Neural cell (in vitro differentiated cells): ENCODE data around the gene GPSM1. TPM values are rescaled to one million over a fixed set of nuclear protein-coding genes. Genes with fewer than 3 reads are reported as not detected.

Source experiments
- H2AFZ ChIP-seq: fragments of 200-600, 300-800 bp; sonication (generic), shearing (Covaris generic); 2 replicates; pipeline ENCODE4 v1.6.0; 2014; ENCODE audit warnings: low read depth, mild to moderate bottlenecking, antibody characterized with exemption, low read length, moderate library complexity
- H3F3A ChIP-seq: fragments of 200-600 bp; shearing (Covaris generic); 2 replicates; pipeline ENCODE4 v1.6.1; 2016; ENCODE audit warnings: mild to moderate bottlenecking, moderate library complexity, mixed read lengths, antibody characterized with exemption, low read length; ENCODE audit not compliant: insufficient read depth, poor library complexity, severe bottlenecking
- H3K27ac ChIP-seq: fragments of 200-600, 300-800 bp; sonication (generic), shearing (Covaris generic); 2 replicates; pipeline ENCODE4 v1.5.1; 2014; ENCODE audit warnings: mild to moderate bottlenecking, low read length, moderate library complexity
- H3K27me3 ChIP-seq: fragments of 300-800, 200-600 bp; sonication (generic), shearing (Covaris generic); 2 replicates; pipeline ENCODE4 v1.6.0; 2014; ENCODE audit warnings: mild to moderate bottlenecking, low read depth, low read length, moderate library complexity; ENCODE audit not compliant: insufficient read depth
- H3K36me3 ChIP-seq: fragments of 300-800, 200-600 bp; sonication (generic), shearing (Covaris generic); 2 replicates; pipeline ENCODE4 v1.5.1; 2014; ENCODE audit warnings: mild to moderate bottlenecking, antibody characterized with exemption, low read length, moderate library complexity; ENCODE audit not compliant: insufficient read depth
- H3K4me2 ChIP-seq: fragments of 300-800, 200-600 bp; sonication (generic), shearing (Covaris generic); 2 replicates; pipeline ENCODE4 v1.6.0; 2014; ENCODE audit warnings: mild to moderate bottlenecking, low read length
- H3K4me3 ChIP-seq: fragments of 300-800, 200-600 bp; sonication (generic), shearing (Covaris generic); 2 replicates; pipeline ENCODE4 v1.5.1; 2014; ENCODE audit warnings: mild to moderate bottlenecking, low read length, moderate library complexity
- H3K79me2 ChIP-seq: fragments of 200-600 bp; shearing (Covaris generic); replicated peaks from 2 replicates; pipeline ENCODE4 v1.6.0; 2014; ENCODE audit warnings: mild to moderate bottlenecking, low read length, moderate library complexity; ENCODE audit not compliant: insufficient read depth
- H3K9ac ChIP-seq: fragments of 300-800, 200-600 bp; sonication (generic), shearing (Covaris generic); 2 replicates; pipeline ENCODE4 v1.6.1; 2016; ENCODE audit warnings: mild to moderate bottlenecking, low read length, mixed read lengths
- H3K9me2 ChIP-seq: fragments of 200-600 bp; shearing (Covaris generic); 2 replicates; pipeline ENCODE4 v1.6.1; 2016; ENCODE audit warnings: mild to moderate bottlenecking, low read length, mixed read lengths; ENCODE audit not compliant: insufficient read depth
- H3K9me3 ChIP-seq: fragments of 200-600, 300-800 bp; sonication (generic), shearing (Covaris generic); 2 replicates; pipeline ENCODE4 v1.6.1; 2016; ENCODE audit warnings: mild to moderate bottlenecking, mixed run types, low read length, moderate library complexity, mixed read lengths
- H4K20me1 ChIP-seq: fragments of 200-600 bp; shearing (Covaris generic); 2 replicates; pipeline ENCODE4 v1.6.1; 2016; ENCODE audit warnings: mild to moderate bottlenecking, mixed run types; ENCODE audit not compliant: insufficient read depth
- EP300 ChIP-seq: fragments of 450-650 bp; conservative IDR thresholded peaks from 2 replicates; pipeline ENCODE4 v1.6.1; 2014; ENCODE audit warnings: antibody characterized with exemption, mild to moderate bottlenecking, moderate library complexity; ENCODE audit not compliant: poor library complexity, severe bottlenecking
- EZH2 ChIP-seq: fragments of 200-600, 300-800 bp; shearing (Covaris generic), sonication (generic); IDR thresholded peaks from 2 replicates; pipeline ENCODE4 v1.6.1; 2014; ENCODE audit warnings: antibody characterized with exemption, low read length, borderline replicate concordance, mild to moderate bottlenecking; ENCODE audit not compliant: insufficient read depth, poor library complexity, severe bottlenecking
- MXI1 ChIP-seq: fragments of 450-650 bp; conservative IDR thresholded peaks from 2 replicates; pipeline ENCODE4 v1.6.1; 2014; ENCODE audit warnings: antibody characterized with exemption, mild to moderate bottlenecking; ENCODE audit not compliant: poor library complexity, severe bottlenecking
- POLR2AphosphoS5 ChIP-seq: IDR thresholded peaks from 2 replicates; pipeline ENCODE4 v1.6.1; 2012
- RAD21 ChIP-seq: fragments of 450-650 bp; conservative IDR thresholded peaks from 2 replicates; pipeline ENCODE4 v1.6.1; 2014; ENCODE audit warnings: antibody characterized with exemption, mild to moderate bottlenecking, moderate library complexity
- REST ChIP-seq: IDR thresholded peaks from 2 replicates; pipeline ENCODE4 v1.6.1; 2012; ENCODE audit warnings: borderline replicate concordance
- SMC3 ChIP-seq: fragments of 450-650 bp; conservative IDR thresholded peaks from 2 replicates; pipeline ENCODE4 v1.6.1; 2014; ENCODE audit warnings: antibody characterized with exemption, mild to moderate bottlenecking, moderate library complexity; ENCODE audit not compliant: poor library complexity
- TAF1 ChIP-seq: IDR thresholded peaks from 2 replicates; pipeline ENCODE4 v1.6.1; 2012; ENCODE audit warnings: low read depth
- polyA plus RNA-seq: library from polyadenylated mRNA; depleted of rRNA; stranded (reverse); fragments of >200 nt; gene quantifications from 2 replicates; pipeline ENCODE4 v1.2.3, GENCODE V29; 2014
- TF ChIP-seq, protein P1 (sequence below): fragments of 450-650 bp; IDR thresholded peaks from 2 replicates; pipeline ENCODE4 v1.5.1; 2014; ENCODE audit warnings: antibody characterized with exemption, mild to moderate bottlenecking, moderate library complexity; ENCODE audit not compliant: poor library complexity, severe bottlenecking

The GPSM1 gene
- polyA plus RNA-seq, 1 donor from 2014 or later = 117 TPM

GRCh38 chr9:136334541-136334940 lies 7.2 kb downstream of the GPSM1 start:
- no peaks in the 10 kb centered on the region for H3F3A ChIP-seq
- peaks cover 13% of the 10 kb centered on the region for H3K79me2 ChIP-seq
- H4K20me1 ChIP-seq = no peaks in the 10 kb centered on the region
- H3K9me2 ChIP-seq = no peaks in the 10 kb centered on the region
- H3K9me3 ChIP-seq = no peaks in the 10 kb centered on the region
- H3K36me3 ChIP-seq = no peaks in the 10 kb centered on the region
- no peak overlapping the region for H3K4me3 ChIP-seq
- TF ChIP-seq REST = no peak
- TF ChIP-seq, protein P1, sequence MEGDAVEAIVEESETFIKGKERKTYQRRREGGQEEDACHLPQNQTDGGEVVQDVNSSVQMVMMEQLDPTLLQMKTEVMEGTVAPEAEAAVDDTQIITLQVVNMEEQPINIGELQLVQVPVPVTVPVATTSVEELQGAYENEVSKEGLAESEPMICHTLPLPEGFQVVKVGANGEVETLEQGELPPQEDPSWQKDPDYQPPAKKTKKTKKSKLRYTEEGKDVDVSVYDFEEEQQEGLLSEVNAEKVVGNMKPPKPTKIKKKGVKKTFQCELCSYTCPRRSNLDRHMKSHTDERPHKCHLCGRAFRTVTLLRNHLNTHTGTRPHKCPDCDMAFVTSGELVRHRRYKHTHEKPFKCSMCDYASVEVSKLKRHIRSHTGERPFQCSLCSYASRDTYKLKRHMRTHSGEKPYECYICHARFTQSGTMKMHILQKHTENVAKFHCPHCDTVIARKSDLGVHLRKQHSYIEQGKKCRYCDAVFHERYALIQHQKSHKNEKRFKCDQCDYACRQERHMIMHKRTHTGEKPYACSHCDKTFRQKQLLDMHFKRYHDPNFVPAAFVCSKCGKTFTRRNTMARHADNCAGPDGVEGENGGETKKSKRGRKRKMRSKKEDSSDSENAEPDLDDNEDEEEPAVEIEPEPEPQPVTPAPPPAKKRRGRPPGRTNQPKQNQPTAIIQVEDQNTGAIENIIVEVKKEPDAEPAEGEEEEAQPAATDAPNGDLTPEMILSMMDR = no peak
- TF ChIP-seq RAD21 = no peak
- no peak for TF ChIP-seq TAF1
- TF ChIP-seq MXI1 = no peak
- no peak for TF ChIP-seq EZH2
- TF ChIP-seq EP300 = no peak
- no peaks in the 10 kb centered on the region for H3K27me3 ChIP-seq
- H2AFZ ChIP-seq = no peak overlapping the region
- no peak overlapping the region for H3K9ac ChIP-seq
- H3K27ac ChIP-seq = no peak overlapping the region
- H3K4me2 ChIP-seq = no peak overlapping the region

GRCh38 chr9:136335296-136336155 lies 8.2 kb downstream of the GPSM1 start:
- Histone ChIP-seq H3K36me3 (no peaks in the 10 kb centered on the region), H3K9ac (no peak overlapping the region), H3K9me3 (no peaks in the 10 kb centered on the region), H3K4me2 (no peak overlapping the region), H4K20me1 (no peaks in the 10 kb centered on the region), H2AFZ (no peak overlapping the region), H3K27me3 (no peaks in the 10 kb centered on the region), H3K27ac (no peak overlapping the region), H3K79me2 (peaks cover 3% of the 10 kb centered on the region), H3K4me3 (no peak overlapping the region), H3K9me2 (no peaks in the 10 kb centered on the region), H3F3A (no peaks in the 10 kb centered on the region)
- TF ChIP-seq MXI1 = no peak
- no peak for TF ChIP-seq POLR2AphosphoS5
- no peak for TF ChIP-seq TAF1
- no peak for TF ChIP-seq SMC3
- TF ChIP-seq, protein P1 = no peak
- no peak for TF ChIP-seq RAD21
- no peak for TF ChIP-seq EP300
- no peak for TF ChIP-seq EZH2
- no peak for TF ChIP-seq REST
